H1 (cell line): Measurements from ENCODE around the gene CYBA. TPM values are rescaled to one million over a fixed set of nuclear protein-coding genes. Genes with fewer than 3 reads are reported as not detected.

Experiments used
- CTCF ChIA-PET: fragments of 300-600 bp; sonication (Branson Sonifier 250); formaldehyde crosslinking; loops from one replicate; lab custom pipeline; 2021; ENCODE audit not compliant: partially characterized antibody; lab: Charles Lee
- POLR2A ChIA-PET: fragments of 300-600 bp; sonication (Branson Sonifier 250); formaldehyde crosslinking; loops from one replicate; lab custom pipeline; 2021; ENCODE audit warnings: inconsistent platforms; ENCODE audit not compliant: partially characterized antibody; lab: Charles Lee
- DNase-seq, 2 experiments: peaks; one replicate each; pipeline versions ENCODE4 v3.0.0 to v3.0.0-alpha.2; 2010 to 2022; ENCODE audit warnings: low spot score in 2 of 2, low read depth in 1 of 2, mixed read lengths in 1 of 2
- FAIRE-seq: peaks from 2 replicates; lab custom pipeline; 2011; peaks lifted over from hg19 to GRCh38; lab: Jason Lieb, UNC
- H2AFZ ChIP-seq: 2 replicates; pipeline ENCODE4 v1.8.1; 2012; ENCODE audit warnings: low read length, inconsistent platforms
- H2AK5ac ChIP-seq: 2 replicates; pipeline ENCODE4 v1.6.1; 2013; ENCODE audit warnings: low read depth, low read length
- H2BK120ac ChIP-seq: replicated peaks from 2 replicates; pipeline ENCODE3; 2013; ENCODE audit warnings: low read depth, low read length, inconsistent platforms
- H2BK12ac ChIP-seq: 2 replicates; pipeline ENCODE4 v1.6.1; 2013; ENCODE audit warnings: low read depth, low read length
- H2BK15ac ChIP-seq: 2 replicates; pipeline ENCODE4 v1.6.1; 2013; ENCODE audit warnings: low read length
- H2BK20ac ChIP-seq: 2 replicates; pipeline ENCODE4 v1.6.1; 2013; ENCODE audit warnings: low read length
- H2BK5ac ChIP-seq: 2 replicates; pipeline ENCODE4 v1.6.1; 2013; ENCODE audit warnings: low read depth, low read length
- H3K14ac ChIP-seq: 2 replicates; pipeline ENCODE4 v1.6.1; 2013; ENCODE audit warnings: inconsistent platforms; ENCODE audit not compliant: insufficient read length
- H3K18ac ChIP-seq: 2 replicates; pipeline ENCODE4 v1.6.1; 2013; ENCODE audit warnings: low read length; ENCODE audit errors: extremely low read depth
- H3K23ac ChIP-seq: 2 replicates; pipeline ENCODE4 v1.6.1; 2013; ENCODE audit warnings: inconsistent platforms; ENCODE audit not compliant: insufficient read length
- H3K23me2 ChIP-seq: 2 replicates; pipeline ENCODE4 v1.6.1; 2013; ENCODE audit warnings: low read depth, low read length
- H3K27ac ChIP-seq: 2 replicates; pipeline ENCODE4 v1.6.1; 2011; ENCODE audit warnings: low read depth, low read length, inconsistent platforms
- H3K27me3 ChIP-seq, 4 experiments: replicated peaks in 1 of 4; 1 replicate in 1 of 4; 2 replicates in 3 of 4; pipeline versions ENCODE4 v1.6.1 to v1.8.1; 2011 to 2013; ENCODE audit warnings: low read length in 3 of 4, mild to moderate bottlenecking in 3 of 4, inconsistent platforms in 2 of 4, mixed read lengths in 2 of 4, moderate library complexity in 1 of 4; ENCODE audit not compliant: control insufficient read depth in 3 of 4, insufficient read depth in 3 of 4; ENCODE audit errors: extremely low read depth in 1 of 4
- H3K36me3 ChIP-seq, 4 experiments: 2 replicates each; pipeline versions ENCODE4 v1.6.1 to v1.8.1; 2011 to 2013; ENCODE audit warnings: mild to moderate bottlenecking in 4 of 4, low read length in 3 of 4, moderate library complexity in 2 of 4, control low read depth in 1 of 4, inconsistent platforms in 1 of 4; ENCODE audit not compliant: insufficient read depth in 4 of 4, control insufficient read depth in 2 of 4
- H3K4ac ChIP-seq: replicated peaks from 2 replicates; pipeline ENCODE3; 2013; ENCODE audit warnings: low read length, low read depth, mixed read lengths, inconsistent platforms; ENCODE audit not compliant: insufficient read length
- H3K4me1 ChIP-seq, 4 experiments: replicated peaks in 1 of 4; 1 replicate in 1 of 4; 2 replicates in 3 of 4; pipeline versions ENCODE4 v1.6.1 to v1.8.1; 2011 to 2013; ENCODE audit warnings: low read length in 3 of 4, inconsistent platforms in 2 of 4, mixed read lengths in 1 of 4; ENCODE audit not compliant: insufficient read depth in 4 of 4, control insufficient read depth in 3 of 4
- H3K4me2 ChIP-seq, 2 experiments: 2 replicates each; pipeline versions ENCODE4 v1.6.1 to v1.8.1; 2011 to 2013; ENCODE audit warnings: low read depth in 2 of 2, low read length in 2 of 2, control low read depth in 1 of 2, inconsistent platforms in 1 of 2, mild to moderate bottlenecking in 1 of 2; ENCODE audit not compliant: insufficient read depth in 1 of 2
- H3K4me3 ChIP-seq, 4 experiments: fragments of 200-600, 300-600 bp in 1 of 4; sonication (generic), shearing (Covaris generic), sonication (Bioruptor Twin) in 1 of 4; 2 replicates each; pipeline versions ENCODE4 v1.5.1 to v1.8.1; 2011 to 2016; ENCODE audit warnings: low read length in 4 of 4, low read depth in 3 of 4, control low read depth in 2 of 4, inconsistent platforms in 2 of 4, mild to moderate bottlenecking in 2 of 4, mixed read lengths in 1 of 4, moderate library complexity in 1 of 4; ENCODE audit not compliant: insufficient read depth in 2 of 4; ENCODE audit errors: extremely low read depth in 1 of 4
- H3K56ac ChIP-seq: replicated peaks from 2 replicates; pipeline ENCODE3; 2013; ENCODE audit warnings: low read depth, mild to moderate bottlenecking, mixed read lengths, low read length, inconsistent platforms; ENCODE audit not compliant: insufficient read length
- H3K79me1 ChIP-seq: 2 replicates; pipeline ENCODE4 v1.6.1; 2013; ENCODE audit warnings: low read depth, low read length, control low read depth
- H3K79me2 ChIP-seq, 2 experiments: 2 replicates each; pipeline versions ENCODE4 v1.6.1 to v1.8.1; 2012 to 2013; ENCODE audit warnings: low read length in 2 of 2, mild to moderate bottlenecking in 2 of 2, inconsistent platforms in 1 of 2; ENCODE audit not compliant: insufficient read depth in 2 of 2, control insufficient read depth in 1 of 2
- H3K9ac ChIP-seq, 4 experiments: replicated peaks in 1 of 4; 1 replicate in 1 of 4; 2 replicates in 3 of 4; pipeline versions ENCODE4 v1.6.1 to v1.8.1; 2011 to 2013; ENCODE audit warnings: low read depth in 3 of 4, low read length in 3 of 4, control low read depth in 2 of 4, mild to moderate bottlenecking in 2 of 4, moderate library complexity in 2 of 4, inconsistent platforms in 1 of 4; ENCODE audit errors: extremely low read depth in 1 of 4
- H3K9me3 ChIP-seq, 2 experiments: 2 replicates each; pipeline versions ENCODE4 v1.6.1 to v1.8.1; 2012 to 2013; ENCODE audit warnings: mild to moderate bottlenecking in 2 of 2, moderate library complexity in 2 of 2, control low read depth in 1 of 2, inconsistent platforms in 1 of 2, low read depth in 1 of 2, low read length in 1 of 2, mixed read lengths in 1 of 2; ENCODE audit not compliant: insufficient read depth in 2 of 2
- H4K20me1 ChIP-seq, 2 experiments: replicated peaks in 1 of 2; 2 replicates each; pipeline versions ENCODE3 to v1.8.1; 2011 to 2013; ENCODE audit warnings: inconsistent platforms in 2 of 2, low read length in 2 of 2, mild to moderate bottlenecking in 1 of 2; ENCODE audit not compliant: insufficient read depth in 2 of 2, control insufficient read depth in 1 of 2
- H4K5ac ChIP-seq: 2 replicates; pipeline ENCODE4 v1.6.1; 2013; ENCODE audit warnings: low read length, low read depth, mixed read lengths, inconsistent platforms; ENCODE audit not compliant: insufficient read length
- H4K8ac ChIP-seq: 2 replicates; pipeline ENCODE4 v1.8.0; 2013; ENCODE audit warnings: mild to moderate bottlenecking, moderate library complexity, low read length, inconsistent platforms; ENCODE audit not compliant: insufficient read depth; ENCODE audit errors: extremely low read depth
- H4K91ac ChIP-seq: replicated peaks from 2 replicates; pipeline ENCODE3; 2013; ENCODE audit warnings: low read length, mixed read lengths, inconsistent platforms; ENCODE audit not compliant: insufficient read length
- ATF2 ChIP-seq: IDR thresholded peaks from 2 replicates; pipeline ENCODE4 v1.6.1; 2012; ENCODE audit warnings: low read length, inconsistent platforms
- CBX8 ChIP-seq: fragments of 300-800, 300-1000 bp; sonication (generic); IDR thresholded peaks from 2 replicates; pipeline ENCODE4 v1.7.1; 2016; ENCODE audit warnings: low read depth, low read length, borderline replicate concordance
- CHD2 ChIP-seq: IDR thresholded peaks from 2 replicates; pipeline ENCODE4 v1.6.1; 2012; ENCODE audit warnings: low read length, improper control_type of control experiment
- RFX5 ChIP-seq: IDR thresholded peaks from 2 replicates; pipeline ENCODE4 v1.6.1; 2011; ENCODE audit warnings: low read depth, low read length, improper control_type of control experiment, borderline replicate concordance
- SIX5 ChIP-seq: IDR thresholded peaks from 2 replicates; pipeline ENCODE4 v1.6.1; 2011; ENCODE audit warnings: mild to moderate bottlenecking, low read depth, low read length
- SP4 ChIP-seq: IDR thresholded peaks from 2 replicates; pipeline ENCODE4 v1.6.1; 2012; ENCODE audit warnings: low read length, inconsistent platforms
- WGBS, 2 experiments: shearing (Covaris generic) in 1 of 2; methylation state at CpG; one replicate each; pipeline versions ENCODE4 v1.1.6 to v1.1.7; 2013 to 2015; ENCODE audit warnings: low lambda C conversion rate in 2 of 2, mixed read lengths in 2 of 2, inconsistent platforms in 1 of 2, low coverage in 1 of 2, missing lambda C conversion rate in 1 of 2; ENCODE audit not compliant: insufficient replicate concordance in 2 of 2, insufficient coverage in 1 of 2, insufficient read length in 1 of 2; ENCODE audit errors: extremely low coverage in 1 of 2, missing lambda C conversion rate in 1 of 2; 5-methylcytosine and 5-hydroxymethylcytosine counted together
- polyA plus RNA-seq, 7 experiments: library from polyadenylated mRNA; depleted of rRNA in 3 of 7; stranded (reverse) in 5 of 7; unstranded in 2 of 7; fragments of >200 nt in 5 of 7; fragments of 200-250 nt in 2 of 7; gene quantifications; 1 replicate in 5 of 7; 2 replicates in 1 of 7; 4 replicates in 1 of 7; pipeline versions ENCODE4 v1.2.1 to v1.2.3, GENCODE V29; 2011 to 2013; ENCODE audit warnings: missing spikeins in 2 of 7, mixed read lengths in 2 of 7
- total RNA-seq: library from RNA; stranded (reverse); fragmentation: NEBNext Ultra II Directional; extraction: Animal tissue kit (Norgen Biotek cat#: 25700); gene quantifications from 2 replicates; pipeline ENCODE4 v1.2.1, GENCODE V29; 2021
- TF ChIP-seq, protein P1 (sequence below): IDR thresholded peaks from 2 replicates; pipeline ENCODE4 v1.6.1; 2012; ENCODE audit warnings: inconsistent platforms

CYBA gene
- total and polyA plus RNA-seq, 2 of the 8 experiments (the other 6 are each of a cell fraction or from before 2014, with no cell fraction given) = 136 to 254 TPM

- 90% methylated on average over 6 of the region's 6 CpGs; no CpG with 5 or more reads in 1 of the 2 experiments for WGBS, 2 experiments
- H3K18ac ChIP-seq = no peak overlapping the region
- no peak overlapping the region; a peak in 1 of 4 replicates for H3K4me2 ChIP-seq
- H3K27me3 ChIP-seq = no peaks in the 10 kb centered on the region
- no peak overlapping the region for H2BK20ac ChIP-seq
- peaks cover 0 to 5% of the 10 kb centered on the region in 2 experiments; a peak in 1 of 4 replicates for H3K79me2 ChIP-seq
- H3K79me1 ChIP-seq = peaks cover 3% of the 10 kb centered on the region
- no peak overlapping the region for H2AFZ ChIP-seq
- peak overlapping the region; percentile 4 for H3K56ac ChIP-seq
- H4K5ac ChIP-seq = no peak overlapping the region
- H4K91ac ChIP-seq = no peak overlapping the region
- H3K23me2 ChIP-seq = no peaks in the 10 kb centered on the region
- H3K4ac ChIP-seq = no peak overlapping the region
- no peak overlapping the region for H2BK120ac ChIP-seq
- no peak overlapping the region for H2AK5ac ChIP-seq
- H3K23ac ChIP-seq = no peak overlapping the region
- FAIRE-seq (no peak), DNase-seq (no peak)
- TF ChIP-seq SIX5 (no peak), ATF2 (no peak), CHD2 (no peak), RFX5 (no peak), SP4 (no peak), CBX8 (no peak)
- TF ChIP-seq, protein P1, sequence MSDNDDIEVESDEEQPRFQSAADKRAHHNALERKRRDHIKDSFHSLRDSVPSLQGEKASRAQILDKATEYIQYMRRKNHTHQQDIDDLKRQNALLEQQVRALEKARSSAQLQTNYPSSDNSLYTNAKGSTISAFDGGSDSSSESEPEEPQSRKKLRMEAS = no peak
- TF ChIP-seq, all 59 proteins: peak for 0
- Histone ChIP-seq H3K4me1 (peaks cover 0 to 3% (median 0%) of the 10 kb centered on the region in 4 experiments; a peak in 3 of 7 replicates), H3K9ac (no peak overlapping the region), H3K9me3 (no peaks in the 10 kb centered on the region), H4K20me1 (peaks cover 6 to 18% of the 10 kb centered on the region in 2 experiments), H3K14ac (no peak overlapping the region), H3K36me3 (peaks cover 17 to 43% (median 34%) of the 10 kb centered on the region in 4 experiments), H4K8ac (no peak overlapping the region), H2BK5ac (no peak overlapping the region), H2BK15ac (no peak overlapping the region), H3K4me3 (no peak overlapping the region), H2BK12ac (no peak overlapping the region), H3K27ac (no peak overlapping the region)
- POLR2A ChIA-PET = interaction anchor here (0.8 to 1.5 kb wide), 4 partner anchors 9 to 41 kb away, joined by 3 to 5 read pairs (median 4); partner anchors contain the start of gene IL17C
- CTCF ChIA-PET = interaction anchor here (0.8 to 3.3 kb wide), 7 partner anchors 9 to 33 kb away, joined by 3 to 17 read pairs (median 4); no protein-coding TSS in a partner anchor
These were observed 50.3 kb downstream of the CYBA start for GRCh38 chr16:88600539-88600896.
